Tibial nerve (tissue), 4 donors: ENCODE data around the gene ZDHHC16.

Source experiments
- EP300 ChIP-seq, 2 donors: sonication (generic); formaldehyde crosslinking; IDR thresholded peaks; one replicate each; pipeline ENCODE4 v1.6.1; 2017; ENCODE audit warnings: antibody characterized with exemption in 2 of 2, mild to moderate bottlenecking in 1 of 2
- POLR2A ChIP-seq, 2 donors: fragments of 450-650 bp; IDR thresholded peaks; one replicate each; pipeline ENCODE4 v1.6.1; 2017; ENCODE audit warnings: antibody characterized with exemption in 2 of 2, mild to moderate bottlenecking in 2 of 2, moderate library complexity in 2 of 2
- TF ChIP-seq, protein P1 (sequence below), 5 experiments: fragments of 200-600 bp in 3 of 5; fragments of 450-650 bp in 2 of 5; sonication (generic) in 3 of 5; IDR thresholded peaks; one replicate each; pipeline ENCODE4 v1.5.1; 2016 to 2019; ENCODE audit warnings: antibody characterized with exemption in 5 of 5, mild to moderate bottlenecking in 3 of 5, moderate library complexity in 2 of 5

DNA sequence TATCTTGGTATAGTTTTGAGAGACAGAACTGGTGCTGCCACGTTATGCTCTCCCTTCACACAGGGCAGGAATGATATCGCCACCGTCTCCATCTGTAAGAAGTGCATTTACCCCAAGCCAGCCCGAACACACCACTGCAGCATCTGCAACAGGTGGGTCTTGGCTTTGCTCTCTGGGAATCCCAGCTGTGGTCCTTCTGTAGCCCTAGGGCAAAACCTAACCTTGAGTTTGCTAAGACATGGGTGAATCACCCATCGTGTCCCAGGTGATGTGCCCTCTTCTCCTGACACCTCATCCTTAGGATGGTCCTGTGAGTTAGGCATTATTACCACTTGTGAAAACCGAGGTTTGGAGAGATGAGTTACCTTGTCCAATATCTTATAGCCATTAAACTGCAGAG lies 6.4 kb downstream of the ZDHHC16 start:
- TF ChIP-seq, protein P1, sequence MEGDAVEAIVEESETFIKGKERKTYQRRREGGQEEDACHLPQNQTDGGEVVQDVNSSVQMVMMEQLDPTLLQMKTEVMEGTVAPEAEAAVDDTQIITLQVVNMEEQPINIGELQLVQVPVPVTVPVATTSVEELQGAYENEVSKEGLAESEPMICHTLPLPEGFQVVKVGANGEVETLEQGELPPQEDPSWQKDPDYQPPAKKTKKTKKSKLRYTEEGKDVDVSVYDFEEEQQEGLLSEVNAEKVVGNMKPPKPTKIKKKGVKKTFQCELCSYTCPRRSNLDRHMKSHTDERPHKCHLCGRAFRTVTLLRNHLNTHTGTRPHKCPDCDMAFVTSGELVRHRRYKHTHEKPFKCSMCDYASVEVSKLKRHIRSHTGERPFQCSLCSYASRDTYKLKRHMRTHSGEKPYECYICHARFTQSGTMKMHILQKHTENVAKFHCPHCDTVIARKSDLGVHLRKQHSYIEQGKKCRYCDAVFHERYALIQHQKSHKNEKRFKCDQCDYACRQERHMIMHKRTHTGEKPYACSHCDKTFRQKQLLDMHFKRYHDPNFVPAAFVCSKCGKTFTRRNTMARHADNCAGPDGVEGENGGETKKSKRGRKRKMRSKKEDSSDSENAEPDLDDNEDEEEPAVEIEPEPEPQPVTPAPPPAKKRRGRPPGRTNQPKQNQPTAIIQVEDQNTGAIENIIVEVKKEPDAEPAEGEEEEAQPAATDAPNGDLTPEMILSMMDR (IDR thresholded peaks at IDR 0.05): no peak
- TF ChIP-seq POLR2A (IDR thresholded peaks at IDR 0.05) (no peak), EP300 (IDR thresholded peaks at IDR 0.05) (no peak)
